HFF-Myc (cell line): ENCODE results near the gene FLT1.

Experiments
- DNase-seq: peaks from one replicate; pipeline ENCODE4 v3.0.0-alpha.2; 2011; ENCODE audit warnings: low read depth; ENCODE audit errors: extremely low read depth
- H3K4me3 ChIP-seq: replicated peaks from 2 replicates; pipeline ENCODE4 v1.5.1; 2011; ENCODE audit warnings: low read depth, mild to moderate bottlenecking, control low read depth, low read length
- TF ChIP-seq, protein P1 (sequence below): IDR thresholded peaks from 2 replicates; pipeline ENCODE4 v1.5.1; 2012; ENCODE audit warnings: mild to moderate bottlenecking, low read depth, low read length, control low read depth; ENCODE audit errors: missing control alignments

Gene FLT1

GRCh38 chr13:28353679-28354078 lies 141.2 kb downstream of the FLT1 start:
- TF ChIP-seq, protein P1, sequence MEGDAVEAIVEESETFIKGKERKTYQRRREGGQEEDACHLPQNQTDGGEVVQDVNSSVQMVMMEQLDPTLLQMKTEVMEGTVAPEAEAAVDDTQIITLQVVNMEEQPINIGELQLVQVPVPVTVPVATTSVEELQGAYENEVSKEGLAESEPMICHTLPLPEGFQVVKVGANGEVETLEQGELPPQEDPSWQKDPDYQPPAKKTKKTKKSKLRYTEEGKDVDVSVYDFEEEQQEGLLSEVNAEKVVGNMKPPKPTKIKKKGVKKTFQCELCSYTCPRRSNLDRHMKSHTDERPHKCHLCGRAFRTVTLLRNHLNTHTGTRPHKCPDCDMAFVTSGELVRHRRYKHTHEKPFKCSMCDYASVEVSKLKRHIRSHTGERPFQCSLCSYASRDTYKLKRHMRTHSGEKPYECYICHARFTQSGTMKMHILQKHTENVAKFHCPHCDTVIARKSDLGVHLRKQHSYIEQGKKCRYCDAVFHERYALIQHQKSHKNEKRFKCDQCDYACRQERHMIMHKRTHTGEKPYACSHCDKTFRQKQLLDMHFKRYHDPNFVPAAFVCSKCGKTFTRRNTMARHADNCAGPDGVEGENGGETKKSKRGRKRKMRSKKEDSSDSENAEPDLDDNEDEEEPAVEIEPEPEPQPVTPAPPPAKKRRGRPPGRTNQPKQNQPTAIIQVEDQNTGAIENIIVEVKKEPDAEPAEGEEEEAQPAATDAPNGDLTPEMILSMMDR: no peak
- H3K4me3 ChIP-seq: no peak overlapping the region
- DNase-seq: no peak

DNA sequence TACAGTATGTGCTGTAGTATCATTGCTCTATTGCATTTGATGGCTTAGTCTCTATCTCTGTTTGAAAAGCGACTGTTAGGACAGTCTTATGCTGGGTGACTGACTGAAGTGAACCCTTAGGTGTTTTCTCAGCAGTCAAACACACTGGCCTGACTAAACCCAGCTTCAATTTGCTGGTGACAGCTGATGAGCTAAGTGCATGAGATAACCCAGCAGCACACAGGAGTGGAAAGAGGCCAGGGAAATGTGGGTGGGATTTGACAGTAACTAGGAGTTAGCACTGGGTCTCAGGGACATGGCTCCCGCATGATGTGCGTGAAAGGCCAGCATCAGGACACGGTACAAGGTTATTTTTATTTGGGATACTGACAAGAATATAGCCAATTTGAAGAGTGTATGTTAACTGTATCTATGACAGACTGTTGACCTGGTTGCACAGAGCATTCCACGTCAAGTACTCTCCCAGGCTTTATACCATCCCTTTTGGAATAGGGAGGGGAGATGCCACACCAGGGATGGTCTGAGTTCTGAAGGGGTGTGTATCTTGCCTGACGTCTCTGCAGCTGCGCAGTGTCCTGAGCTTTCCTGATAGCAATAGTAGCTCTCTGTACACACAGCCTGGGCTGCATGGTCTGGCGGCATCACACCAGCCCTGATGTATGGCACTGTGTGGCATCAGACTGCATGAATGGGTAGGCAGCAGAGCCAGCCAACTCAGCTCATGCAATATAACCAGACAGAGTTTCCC lies 144.8 kb downstream of the FLT1 start:
- no peak for DNase-seq
- TF ChIP-seq, protein P1: no peak

GRCh38 chr13:28349371-28349770 lies 145.6 kb downstream of the FLT1 start:
- H3K4me3 ChIP-seq: no peak overlapping the region
- TF ChIP-seq, protein P1: no peak
- no peak for DNase-seq

More for the DNA sequence above, 144.8 kb downstream of the FLT1 start:
- no peak overlapping the region for H3K4me3 ChIP-seq

DNA sequence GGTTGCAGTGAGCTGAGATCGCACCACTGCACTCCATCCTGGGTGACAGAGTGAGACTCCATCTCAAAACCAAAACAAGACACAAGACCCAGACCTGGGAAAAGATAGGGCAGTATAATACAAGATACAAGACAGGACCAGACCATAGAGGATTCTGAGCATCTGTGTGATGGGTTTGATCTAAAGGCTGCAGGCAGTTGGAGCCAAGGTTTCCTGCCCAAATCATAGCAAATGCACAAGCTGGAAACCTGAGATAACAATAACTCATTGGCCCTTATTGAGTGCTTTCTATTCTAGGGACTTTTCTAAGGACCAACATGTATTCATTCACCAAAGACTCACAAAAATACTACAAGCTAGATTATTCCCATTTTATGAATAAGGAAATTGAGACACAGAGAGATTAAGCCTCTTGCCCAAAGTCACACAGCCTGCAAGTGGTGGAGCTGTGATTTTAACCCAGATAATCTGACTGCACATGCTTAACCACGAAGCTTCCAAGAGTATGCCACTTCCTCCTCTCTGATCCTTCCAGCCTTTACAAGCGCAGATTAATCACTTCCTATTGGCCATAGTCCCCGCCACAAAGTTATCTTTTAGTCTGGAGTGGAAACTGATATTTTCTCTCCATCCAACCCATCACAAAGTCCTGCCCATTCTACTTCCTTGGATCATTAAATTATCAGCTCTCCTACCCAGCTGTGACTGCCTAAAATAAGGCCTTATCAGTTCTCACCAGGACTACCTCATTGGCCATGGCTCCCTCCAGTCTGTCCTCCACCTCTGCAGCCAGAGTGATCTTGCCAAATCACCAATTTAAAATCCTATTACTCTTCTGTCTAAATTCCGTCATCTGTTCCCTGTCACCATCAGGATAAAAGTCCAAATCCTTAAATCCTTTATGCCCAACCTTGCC lies 147.2 kb downstream of the FLT1 start:
- H3K4me3 ChIP-seq: no peak overlapping the region
- no peak for DNase-seq
- TF ChIP-seq, protein P1: no peak

DNA sequence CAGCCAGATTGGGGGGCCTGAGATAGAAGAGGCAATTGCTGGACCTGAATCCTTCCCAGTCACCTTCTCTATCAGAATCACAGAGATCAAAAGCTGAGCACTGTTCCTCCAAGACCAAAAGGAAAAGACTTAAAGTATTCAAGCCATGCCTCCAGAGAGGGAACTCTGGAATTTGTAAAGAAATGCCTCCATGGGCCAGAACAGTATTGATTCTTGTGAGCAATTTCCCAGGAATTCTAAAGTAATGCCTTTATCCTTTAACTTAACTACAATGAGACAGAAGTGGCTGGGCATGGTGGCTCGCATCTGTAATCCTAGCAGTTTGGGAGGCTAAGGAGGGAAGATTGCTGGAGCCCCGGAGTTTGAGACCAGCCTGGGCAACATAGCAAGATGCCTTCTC lies 148.8 kb downstream of the FLT1 start:
- no peak overlapping the region for H3K4me3 ChIP-seq
- DNase-seq: no peak
- TF ChIP-seq, protein P1: no peak

- no peak overlapping the region for H3K4me3 ChIP-seq
- no peak for DNase-seq
- TF ChIP-seq, protein P1: no peak
Measured at GRCh38 chr13:28344163-28344562, 150.8 kb downstream of the FLT1 start.
